H1 (cell line): ENCODE measurements around the gene SERPINA1. TPM values are rescaled to one million over a fixed set of nuclear protein-coding genes. Genes with fewer than 3 reads are reported as not detected.

Experiments
- CTCF ChIA-PET: fragments of 300-600 bp; sonication (Branson Sonifier 250); formaldehyde crosslinking; loops from one replicate; lab custom pipeline; 2021; ENCODE audit not compliant: partially characterized antibody; lab: Charles Lee
- POLR2A ChIA-PET: fragments of 300-600 bp; sonication (Branson Sonifier 250); formaldehyde crosslinking; loops from one replicate; lab custom pipeline; 2021; ENCODE audit warnings: inconsistent platforms; ENCODE audit not compliant: partially characterized antibody; lab: Charles Lee
- DNase-seq, 2 experiments: peaks; one replicate each; pipeline versions ENCODE4 v3.0.0 to v3.0.0-alpha.2; 2010 to 2022; ENCODE audit warnings: low spot score in 2 of 2, low read depth in 1 of 2, mixed read lengths in 1 of 2
- FAIRE-seq: peaks from 2 replicates; lab custom pipeline; 2011; peaks lifted over from hg19 to GRCh38; lab: Jason Lieb, UNC
- H2AFZ ChIP-seq: 2 replicates; pipeline ENCODE4 v1.8.1; 2012; ENCODE audit warnings: low read length, inconsistent platforms
- H2AK5ac ChIP-seq: 2 replicates; pipeline ENCODE4 v1.6.1; 2013; ENCODE audit warnings: low read depth, low read length
- H2BK120ac ChIP-seq: replicated peaks from 2 replicates; pipeline ENCODE3; 2013; ENCODE audit warnings: low read depth, low read length, inconsistent platforms
- H2BK12ac ChIP-seq: 2 replicates; pipeline ENCODE4 v1.6.1; 2013; ENCODE audit warnings: low read depth, low read length
- H2BK15ac ChIP-seq: 2 replicates; pipeline ENCODE4 v1.6.1; 2013; ENCODE audit warnings: low read length
- H2BK20ac ChIP-seq: 2 replicates; pipeline ENCODE4 v1.6.1; 2013; ENCODE audit warnings: low read length
- H2BK5ac ChIP-seq: 2 replicates; pipeline ENCODE4 v1.6.1; 2013; ENCODE audit warnings: low read depth, low read length
- H3K14ac ChIP-seq: 2 replicates; pipeline ENCODE4 v1.6.1; 2013; ENCODE audit warnings: inconsistent platforms; ENCODE audit not compliant: insufficient read length
- H3K18ac ChIP-seq: 2 replicates; pipeline ENCODE4 v1.6.1; 2013; ENCODE audit warnings: low read length; ENCODE audit errors: extremely low read depth
- H3K23ac ChIP-seq: 2 replicates; pipeline ENCODE4 v1.6.1; 2013; ENCODE audit warnings: inconsistent platforms; ENCODE audit not compliant: insufficient read length
- H3K23me2 ChIP-seq: 2 replicates; pipeline ENCODE4 v1.6.1; 2013; ENCODE audit warnings: low read depth, low read length
- H3K27ac ChIP-seq: 2 replicates; pipeline ENCODE4 v1.6.1; 2011; ENCODE audit warnings: low read depth, low read length, inconsistent platforms
- H3K27me3 ChIP-seq, 4 experiments: replicated peaks in 1 of 4; 1 replicate in 1 of 4; 2 replicates in 3 of 4; pipeline versions ENCODE4 v1.6.1 to v1.8.1; 2011 to 2013; ENCODE audit warnings: low read length in 3 of 4, mild to moderate bottlenecking in 3 of 4, inconsistent platforms in 2 of 4, mixed read lengths in 2 of 4, moderate library complexity in 1 of 4; ENCODE audit not compliant: control insufficient read depth in 3 of 4, insufficient read depth in 3 of 4; ENCODE audit errors: extremely low read depth in 1 of 4
- H3K36me3 ChIP-seq, 4 experiments: 2 replicates each; pipeline versions ENCODE4 v1.6.1 to v1.8.1; 2011 to 2013; ENCODE audit warnings: mild to moderate bottlenecking in 4 of 4, low read length in 3 of 4, moderate library complexity in 2 of 4, control low read depth in 1 of 4, inconsistent platforms in 1 of 4; ENCODE audit not compliant: insufficient read depth in 4 of 4, control insufficient read depth in 2 of 4
- H3K4ac ChIP-seq: replicated peaks from 2 replicates; pipeline ENCODE3; 2013; ENCODE audit warnings: low read length, low read depth, mixed read lengths, inconsistent platforms; ENCODE audit not compliant: insufficient read length
- H3K4me1 ChIP-seq, 4 experiments: replicated peaks in 1 of 4; 1 replicate in 1 of 4; 2 replicates in 3 of 4; pipeline versions ENCODE4 v1.6.1 to v1.8.1; 2011 to 2013; ENCODE audit warnings: low read length in 3 of 4, inconsistent platforms in 2 of 4, mixed read lengths in 1 of 4; ENCODE audit not compliant: insufficient read depth in 4 of 4, control insufficient read depth in 3 of 4
- H3K4me2 ChIP-seq, 2 experiments: 2 replicates each; pipeline versions ENCODE4 v1.6.1 to v1.8.1; 2011 to 2013; ENCODE audit warnings: low read depth in 2 of 2, low read length in 2 of 2, control low read depth in 1 of 2, inconsistent platforms in 1 of 2, mild to moderate bottlenecking in 1 of 2; ENCODE audit not compliant: insufficient read depth in 1 of 2
- H3K4me3 ChIP-seq, 4 experiments: fragments of 200-600, 300-600 bp in 1 of 4; sonication (generic), shearing (Covaris generic), sonication (Bioruptor Twin) in 1 of 4; 2 replicates each; pipeline versions ENCODE4 v1.5.1 to v1.8.1; 2011 to 2016; ENCODE audit warnings: low read length in 4 of 4, low read depth in 3 of 4, control low read depth in 2 of 4, inconsistent platforms in 2 of 4, mild to moderate bottlenecking in 2 of 4, mixed read lengths in 1 of 4, moderate library complexity in 1 of 4; ENCODE audit not compliant: insufficient read depth in 2 of 4; ENCODE audit errors: extremely low read depth in 1 of 4
- H3K56ac ChIP-seq: replicated peaks from 2 replicates; pipeline ENCODE3; 2013; ENCODE audit warnings: low read depth, mild to moderate bottlenecking, mixed read lengths, low read length, inconsistent platforms; ENCODE audit not compliant: insufficient read length
- H3K79me1 ChIP-seq: 2 replicates; pipeline ENCODE4 v1.6.1; 2013; ENCODE audit warnings: low read depth, low read length, control low read depth
- H3K79me2 ChIP-seq, 2 experiments: 2 replicates each; pipeline versions ENCODE4 v1.6.1 to v1.8.1; 2012 to 2013; ENCODE audit warnings: low read length in 2 of 2, mild to moderate bottlenecking in 2 of 2, inconsistent platforms in 1 of 2; ENCODE audit not compliant: insufficient read depth in 2 of 2, control insufficient read depth in 1 of 2
- H3K9ac ChIP-seq, 4 experiments: replicated peaks in 1 of 4; 1 replicate in 1 of 4; 2 replicates in 3 of 4; pipeline versions ENCODE4 v1.6.1 to v1.8.1; 2011 to 2013; ENCODE audit warnings: low read depth in 3 of 4, low read length in 3 of 4, control low read depth in 2 of 4, mild to moderate bottlenecking in 2 of 4, moderate library complexity in 2 of 4, inconsistent platforms in 1 of 4; ENCODE audit errors: extremely low read depth in 1 of 4
- H3K9me3 ChIP-seq, 2 experiments: 2 replicates each; pipeline versions ENCODE4 v1.6.1 to v1.8.1; 2012 to 2013; ENCODE audit warnings: mild to moderate bottlenecking in 2 of 2, moderate library complexity in 2 of 2, control low read depth in 1 of 2, inconsistent platforms in 1 of 2, low read depth in 1 of 2, low read length in 1 of 2, mixed read lengths in 1 of 2; ENCODE audit not compliant: insufficient read depth in 2 of 2
- H4K20me1 ChIP-seq, 2 experiments: replicated peaks in 1 of 2; 2 replicates each; pipeline versions ENCODE3 to v1.8.1; 2011 to 2013; ENCODE audit warnings: inconsistent platforms in 2 of 2, low read length in 2 of 2, mild to moderate bottlenecking in 1 of 2; ENCODE audit not compliant: insufficient read depth in 2 of 2, control insufficient read depth in 1 of 2
- H4K5ac ChIP-seq: 2 replicates; pipeline ENCODE4 v1.6.1; 2013; ENCODE audit warnings: low read length, low read depth, mixed read lengths, inconsistent platforms; ENCODE audit not compliant: insufficient read length
- H4K8ac ChIP-seq: 2 replicates; pipeline ENCODE4 v1.8.0; 2013; ENCODE audit warnings: mild to moderate bottlenecking, moderate library complexity, low read length, inconsistent platforms; ENCODE audit not compliant: insufficient read depth; ENCODE audit errors: extremely low read depth
- H4K91ac ChIP-seq: replicated peaks from 2 replicates; pipeline ENCODE3; 2013; ENCODE audit warnings: low read length, mixed read lengths, inconsistent platforms; ENCODE audit not compliant: insufficient read length
- KDM1A ChIP-seq: fragments of 200-600, 300-600 bp; sonication (generic); IDR thresholded peaks from 2 replicates; pipeline ENCODE4 v1.7.1; 2016; ENCODE audit warnings: mild to moderate bottlenecking, low read length, borderline replicate concordance
- KDM4A ChIP-seq: IDR thresholded peaks from one replicate; pipeline ENCODE4 v1.7.1; 2012; ENCODE audit warnings: low read depth, mild to moderate bottlenecking, moderate library complexity, low read length, inconsistent platforms; ENCODE audit not compliant: severe bottlenecking
- WGBS, 2 experiments: shearing (Covaris generic) in 1 of 2; methylation state at CpG; one replicate each; pipeline versions ENCODE4 v1.1.6 to v1.1.7; 2013 to 2015; ENCODE audit warnings: low lambda C conversion rate in 2 of 2, mixed read lengths in 2 of 2, inconsistent platforms in 1 of 2, low coverage in 1 of 2, missing lambda C conversion rate in 1 of 2; ENCODE audit not compliant: insufficient replicate concordance in 2 of 2, insufficient coverage in 1 of 2, insufficient read length in 1 of 2; ENCODE audit errors: extremely low coverage in 1 of 2, missing lambda C conversion rate in 1 of 2; 5-methylcytosine and 5-hydroxymethylcytosine counted together
- polyA plus RNA-seq, 7 experiments: library from polyadenylated mRNA; depleted of rRNA in 3 of 7; stranded (reverse) in 5 of 7; unstranded in 2 of 7; fragments of >200 nt in 5 of 7; fragments of 200-250 nt in 2 of 7; gene quantifications; 1 replicate in 5 of 7; 2 replicates in 1 of 7; 4 replicates in 1 of 7; pipeline versions ENCODE4 v1.2.1 to v1.2.3, GENCODE V29; 2011 to 2013; ENCODE audit warnings: missing spikeins in 2 of 7, mixed read lengths in 2 of 7
- total RNA-seq: library from RNA; stranded (reverse); fragmentation: NEBNext Ultra II Directional; extraction: Animal tissue kit (Norgen Biotek cat#: 25700); gene quantifications from 2 replicates; pipeline ENCODE4 v1.2.1, GENCODE V29; 2021

SERPINA1 gene
- total and polyA plus RNA-seq, 2 of the 8 experiments (the other 6 are each of a cell fraction or from before 2014, with no cell fraction given), result 0.08 TPM; not detected in 1

DNA sequence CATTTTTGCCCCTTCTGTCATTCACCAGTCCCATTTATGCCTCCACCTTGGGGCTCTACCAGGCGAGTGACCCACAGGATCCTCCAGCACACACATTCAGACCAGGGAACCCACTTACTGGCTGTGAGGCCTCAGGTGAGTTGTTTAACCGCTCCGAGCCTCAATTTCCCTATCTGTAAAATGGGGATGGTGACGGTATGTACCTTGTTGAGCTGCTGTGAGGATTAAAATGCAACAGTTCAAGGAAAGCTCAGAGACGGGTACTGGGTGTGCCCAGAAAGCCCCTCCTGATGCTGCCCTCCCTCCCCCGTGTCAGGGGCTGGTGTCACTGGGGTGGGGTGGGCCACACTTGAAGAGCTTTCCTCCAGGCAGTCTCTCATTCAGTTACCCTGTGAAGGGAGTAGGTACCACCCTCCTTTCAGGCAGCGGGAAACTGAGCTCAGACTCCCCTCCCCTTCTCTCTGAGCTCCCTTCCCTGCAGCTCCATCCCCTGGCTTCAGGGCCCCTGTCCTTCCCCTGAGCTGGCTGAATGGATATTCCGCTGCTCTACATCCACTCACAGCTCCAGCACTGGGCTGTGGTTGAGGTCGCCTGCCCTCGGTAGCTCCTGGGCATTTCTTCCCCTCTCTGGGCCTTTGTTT, 1.4 kb upstream of the SERPINA1 start:
- peak overlapping the region; percentile 30; the same call in 1 of the 2 replicates for H2BK5ac ChIP-seq
- no peak overlapping the region for H3K56ac ChIP-seq
- H3K23ac ChIP-seq, result no peak overlapping the region
- H3K4ac ChIP-seq, result no peak overlapping the region
- H3K4me3 ChIP-seq, result no peak overlapping the region
- no peak overlapping the region for H2BK120ac ChIP-seq
- H3K4me2 ChIP-seq, result no peak overlapping the region; a peak in 1 of 4 replicates
- H2AK5ac ChIP-seq, result no peak overlapping the region
- no peaks in the 10 kb centered on the region for H3K79me2 ChIP-seq
- no peaks in the 10 kb centered on the region for H3K36me3 ChIP-seq
- no peak overlapping the region for H3K9ac ChIP-seq
- H3K23me2 ChIP-seq, result no peaks in the 10 kb centered on the region
- peaks cover 0 to 16% (median 7%) of the 10 kb centered on the region in 4 experiments; a peak in 5 of 7 replicates for H3K4me1 ChIP-seq
- H4K8ac ChIP-seq, result no peak overlapping the region
- no peaks in the 10 kb centered on the region; a peak in 1 of 7 replicates for H3K27me3 ChIP-seq
- POLR2A ChIA-PET, result interaction anchor here (0.7 to 2.4 kb wide), 2 partner anchors 8 to 14 kb away, joined by 3 to 6 read pairs; no protein-coding TSS in a partner anchor
- H4K91ac ChIP-seq, result no peak overlapping the region
- H3K14ac ChIP-seq, result no peak overlapping the region
- H3K79me1 ChIP-seq, result no peaks in the 10 kb centered on the region
- CTCF ChIA-PET, result interaction anchor here (0.5 to 5.6 kb wide), 12 partner anchors 8 to 276 kb away, joined by 3 to 37 read pairs (median 4); no protein-coding TSS in a partner anchor
- peak overlapping the region; percentile 89 for H3K18ac ChIP-seq
- DNase-seq (no peak), FAIRE-seq (no peak)
- H2BK20ac ChIP-seq, result no peak overlapping the region
- peak overlapping the region; percentile 11; the same call in 1 of the 2 replicates for H2BK12ac ChIP-seq
- no peak overlapping the region for H3K27ac ChIP-seq
- H4K5ac ChIP-seq, result no peak overlapping the region
- H4K20me1 ChIP-seq, result no peaks in the 10 kb centered on the region
- TF ChIP-seq KDM4A (no peak), KDM1A (peak; percentile 65; the same call in 1 of the 2 replicates)
- 91% methylated on average over 9 of the region's 10 CpGs; no CpG with 5 or more reads in 1 of the 2 experiments for WGBS, 2 experiments
- H3K9me3 ChIP-seq, result no peaks in the 10 kb centered on the region
- no peak overlapping the region; the same call in 1 of the 2 replicates for H2BK15ac ChIP-seq
- H2AFZ ChIP-seq, result peak overlapping the region; percentile 82; the same call in 1 of the 2 replicates
